OCI-LY3 (cell line): ENCODE measurements around the gene KRT4.

ENCODE experiments used
- H2AFZ ChIP-seq: fragments of 200-600, 300-600 bp; shearing (Covaris generic); 2 replicates; pipeline ENCODE4 v1.6.0; 2014; ENCODE audit warnings: antibody characterized with exemption, low read depth, low read length
- H3K27ac ChIP-seq: fragments of 200-600, 300-600 bp; sonication (generic); 2 replicates; pipeline ENCODE4 v1.5.1; 2014; ENCODE audit warnings: mild to moderate bottlenecking, low read length, moderate library complexity, mixed read lengths
- H3K27me3 ChIP-seq: fragments of 200-600, 300-600 bp; sonication (generic); 2 replicates; pipeline ENCODE4 v1.6.1; 2014; ENCODE audit warnings: low read depth, low read length, mixed read lengths
- H3K36me3 ChIP-seq: fragments of 200-600, 300-600 bp; sonication (generic); replicated peaks from 2 replicates; pipeline ENCODE3; 2014; ENCODE audit warnings: low read depth, low read length, mixed read lengths
- H3K4me1 ChIP-seq: fragments of 300-600, 200-600 bp; sonication (generic); 2 replicates; pipeline ENCODE4 v1.6.1; 2014; ENCODE audit warnings: low read length, mixed read lengths
- H3K4me2 ChIP-seq: fragments of 200-600, 300-600 bp; sonication (generic); 2 replicates; pipeline ENCODE4 v1.6.1; 2014; ENCODE audit warnings: low read length, mixed read lengths
- H3K4me3 ChIP-seq: fragments of 300-600, 200-600 bp; sonication (generic); 2 replicates; pipeline ENCODE4 v1.5.1; 2014; ENCODE audit warnings: antibody characterized with exemption, mild to moderate bottlenecking, low read length, moderate library complexity
- H3K79me2 ChIP-seq: fragments of 300-600, 200-600 bp; shearing (Covaris generic); 2 replicates; pipeline ENCODE4 v1.6.1; 2014; ENCODE audit warnings: mild to moderate bottlenecking, low read length, mixed read lengths
- H3K9ac ChIP-seq: fragments of 300-600, 200-600 bp; shearing (Covaris generic); 2 replicates; pipeline ENCODE4 v1.6.0; 2014; ENCODE audit warnings: mild to moderate bottlenecking, low read length, moderate library complexity
- H3K9me3 ChIP-seq: fragments of 200-600, 300-600 bp; shearing (Covaris generic); 2 replicates; pipeline ENCODE4 v1.6.1; 2014; ENCODE audit warnings: low read length, mixed read lengths; ENCODE audit not compliant: insufficient read depth
- H4K20me1 ChIP-seq: fragments of 200-600, 300-600 bp; sonication (generic); 2 replicates; pipeline ENCODE4 v1.6.1; 2016; ENCODE audit warnings: low read length, mixed read lengths; ENCODE audit not compliant: insufficient read depth
- CTCF ChIP-seq: fragments of 200-600, 300-600 bp; sonication (generic); IDR thresholded peaks from 2 replicates; pipeline ENCODE4 v1.5.1; 2014; ENCODE audit warnings: antibody characterized with exemption, low read length, low read depth
- EZH2phosphoT487 ChIP-seq: fragments of 200-600 bp; shearing (Covaris generic); IDR thresholded peaks from 2 replicates; pipeline ENCODE4 v1.6.1; 2018; ENCODE audit warnings: antibody characterized with exemption, mixed run types, low read depth

The KRT4 gene

GRCh38 chr12:52760623-52761022, 53.3 kb downstream of the KRT4 start:
- Histone ChIP-seq H3K4me1 (no peaks in the 10 kb centered on the region), H3K9ac (no peak overlapping the region), H3K4me2 (no peak overlapping the region), H3K4me3 (no peak overlapping the region), H3K79me2 (no peaks in the 10 kb centered on the region), H3K27ac (no peak overlapping the region), H4K20me1 (no peaks in the 10 kb centered on the region), H3K36me3 (no peaks in the 10 kb centered on the region), H2AFZ (no peak overlapping the region), H3K27me3 (peaks cover 67% of the 10 kb centered on the region), H3K9me3 (no peaks in the 10 kb centered on the region)
- TF ChIP-seq CTCF (no peak), EZH2phosphoT487 (no peak)

- no peaks in the 10 kb centered on the region for H3K9me3 ChIP-seq
- peaks cover 60% of the 10 kb centered on the region for H3K27me3 ChIP-seq
- H4K20me1 ChIP-seq: no peaks in the 10 kb centered on the region
- H3K79me2 ChIP-seq: no peaks in the 10 kb centered on the region
- TF ChIP-seq EZH2phosphoT487: no peak
- 0 out of 2 replicates have a peak, but pooled peaks have one; percentile 5 for TF ChIP-seq CTCF
- no peak overlapping the region for H3K9ac ChIP-seq
- no peaks in the 10 kb centered on the region for H3K4me1 ChIP-seq
- no peak overlapping the region for H3K4me3 ChIP-seq
- H2AFZ ChIP-seq: no peak overlapping the region
- H3K4me2 ChIP-seq: no peak overlapping the region
- no peaks in the 10 kb centered on the region for H3K36me3 ChIP-seq
- no peak overlapping the region for H3K27ac ChIP-seq
These were observed 54.2 kb downstream of the KRT4 start for GRCh38 chr12:52759695-52760094.

GRCh38 chr12:52759218-52759617, 54.7 kb downstream of the KRT4 start:
- Histone ChIP-seq H3K36me3 (no peaks in the 10 kb centered on the region), H4K20me1 (no peaks in the 10 kb centered on the region), H3K27me3 (peaks cover 55% of the 10 kb centered on the region), H2AFZ (no peak overlapping the region), H3K4me2 (no peak overlapping the region), H3K9me3 (no peaks in the 10 kb centered on the region), H3K27ac (no peak overlapping the region), H3K4me1 (no peaks in the 10 kb centered on the region), H3K79me2 (no peaks in the 10 kb centered on the region), H3K9ac (no peak overlapping the region), H3K4me3 (no peak overlapping the region)
- TF ChIP-seq EZH2phosphoT487: no peak

- Histone ChIP-seq H3K9ac (no peak overlapping the region), H3K36me3 (no peaks in the 10 kb centered on the region), H3K79me2 (no peaks in the 10 kb centered on the region), H4K20me1 (no peaks in the 10 kb centered on the region), H3K4me2 (no peak overlapping the region), H3K4me1 (no peaks in the 10 kb centered on the region), H3K27me3 (peaks cover 45% of the 10 kb centered on the region), H3K27ac (no peak overlapping the region), H3K9me3 (no peaks in the 10 kb centered on the region), H3K4me3 (no peak overlapping the region), H2AFZ (no peak overlapping the region)
- TF ChIP-seq EZH2phosphoT487: no peak
These were observed 56.3 kb downstream of the KRT4 start for GRCh38 chr12:52757449-52758176.
